ENCODE results near the gene MAP2K1. TPM values are rescaled to one million over a fixed set of nuclear protein-coding genes. Genes with fewer than 3 reads are reported as not detected.

The MAP2K1 gene
- total and polyA plus RNA-seq, 9 of the 15 experiments (the other 6 are each of a cell fraction or from before 2014, with no cell fraction given): 7.5 to 58.3 (median 30.0) TPM

DNA sequence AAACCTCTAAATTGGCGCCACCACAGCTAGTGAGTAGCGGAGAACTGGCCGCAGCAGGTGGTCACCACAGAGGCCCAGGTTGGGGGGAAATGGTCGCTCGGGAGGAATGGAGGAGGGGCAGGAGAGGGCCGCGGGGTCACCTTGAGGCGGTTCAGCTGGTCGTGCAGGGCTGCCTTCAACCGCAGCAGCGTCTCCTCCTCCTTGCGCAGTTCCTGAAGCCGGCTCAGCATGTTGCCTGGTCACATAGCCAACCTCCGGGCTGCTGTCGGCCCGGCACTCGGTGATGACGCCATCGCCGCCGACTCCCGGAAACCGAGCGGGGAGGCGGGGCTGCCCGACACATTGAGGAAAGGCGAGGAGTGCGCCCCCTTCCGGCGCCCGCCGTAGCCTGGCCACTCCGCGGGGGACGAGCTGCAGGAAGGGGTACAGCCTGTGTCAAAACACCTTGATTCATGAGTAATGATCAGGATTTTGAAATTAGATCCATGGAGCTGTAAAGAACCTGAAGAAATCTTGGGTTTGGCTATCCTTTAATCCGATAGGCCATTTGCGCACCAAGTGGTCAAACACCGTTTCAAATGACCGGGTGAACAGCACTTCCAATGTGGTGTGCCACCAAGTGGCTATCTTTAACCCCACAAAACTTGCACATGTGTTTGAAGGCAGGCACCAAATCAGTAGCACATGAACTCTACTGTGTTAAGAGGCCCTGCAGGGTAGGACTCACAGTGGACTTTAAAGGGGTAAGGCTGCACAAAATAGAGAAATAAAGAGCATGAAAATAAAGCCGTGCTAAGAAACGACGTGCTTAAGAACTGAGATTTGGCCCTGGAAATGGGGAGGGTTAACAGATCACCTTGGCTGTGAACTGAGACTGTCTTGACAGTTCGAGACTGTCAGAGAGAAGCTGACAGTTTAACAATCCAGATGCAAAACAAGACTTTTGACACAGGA is 111.1 kb downstream of the MAP2K1 start, which contains the start of gene SNAPC5 (continued):
- TF ChIP-seq, protein P1, sequence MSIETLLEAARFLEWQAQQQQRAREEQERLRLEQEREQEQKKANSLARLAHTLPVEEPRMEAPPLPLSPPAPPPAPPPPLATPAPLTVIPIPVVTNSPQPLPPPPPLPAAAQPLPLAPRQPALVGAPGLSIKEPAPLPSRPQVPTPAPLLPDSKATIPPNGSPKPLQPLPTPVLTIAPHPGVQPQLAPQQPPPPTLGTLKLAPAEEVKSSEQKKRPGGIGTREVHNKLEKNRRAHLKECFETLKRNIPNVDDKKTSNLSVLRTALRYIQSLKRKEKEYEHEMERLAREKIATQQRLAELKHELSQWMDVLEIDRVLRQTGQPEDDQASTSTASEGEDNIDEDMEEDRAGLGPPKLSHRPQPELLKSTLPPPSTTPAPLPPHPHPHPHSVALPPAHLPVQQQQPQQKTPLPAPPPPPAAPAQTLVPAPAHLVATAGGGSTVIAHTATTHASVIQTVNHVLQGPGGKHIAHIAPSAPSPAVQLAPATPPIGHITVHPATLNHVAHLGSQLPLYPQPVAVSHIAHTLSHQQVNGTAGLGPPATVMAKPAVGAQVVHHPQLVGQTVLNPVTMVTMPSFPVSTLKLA (conservative IDR thresholded peaks at IDR 0.05): peak; percentile 88 to 95
- peak; percentile 91 for TF ChIP-seq GABPB1 (CRISPR knock-in tag; IDR thresholded peaks at IDR 0.05)
- TF ChIP-seq ZNF134 (CRISPR knock-in tag; conservative IDR thresholded peaks at IDR 0.05): no peak
- TF ChIP-seq MCM7 (IDR thresholded peaks at IDR 0.05): no peak
- TF ChIP-seq RUNX1 (IDR thresholded peaks at IDR 0.05; ENCODE audit: low read depth): no peak
- no peak for TF ChIP-seq ZNF77 (CRISPR knock-in tag; IDR thresholded peaks at IDR 0.05)
- TF ChIP-seq ZNF175 (CRISPR knock-in tag; IDR thresholded peaks at IDR 0.05; ENCODE audit: low read depth): no peak
- no peak for TF ChIP-seq SLC30A9 (CRISPR knock-in tag; IDR thresholded peaks at IDR 0.05)
- TF ChIP-seq, protein P2, sequence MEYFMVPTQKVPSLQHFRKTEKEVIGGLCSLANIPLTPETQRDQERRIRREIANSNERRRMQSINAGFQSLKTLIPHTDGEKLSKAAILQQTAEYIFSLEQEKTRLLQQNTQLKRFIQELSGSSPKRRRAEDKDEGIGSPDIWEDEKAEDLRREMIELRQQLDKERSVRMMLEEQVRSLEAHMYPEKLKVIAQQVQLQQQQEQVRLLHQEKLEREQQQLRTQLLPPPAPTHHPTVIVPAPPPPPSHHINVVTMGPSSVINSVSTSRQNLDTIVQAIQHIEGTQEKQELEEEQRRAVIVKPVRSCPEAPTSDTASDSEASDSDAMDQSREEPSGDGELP (CRISPR knock-in tag; IDR thresholded peaks at IDR 0.05; ENCODE audit: borderline replicate concordance): peak; percentile 96
- TF ChIP-seq TAF15 (IDR thresholded peaks at IDR 0.05; ENCODE audit: low read depth, low read length): peak; percentile 79; the same call in 1 of the 2 replicates
- TF ChIP-seq STAG1 (CRISPR knock-in tag; IDR thresholded peaks at IDR 0.05; ENCODE audit: borderline replicate concordance): no peak
- TF ChIP-seq HMG20A (CRISPR knock-in tag; conservative IDR thresholded peaks at IDR 0.05): no peak
- TF ChIP-seq ELF2 (CRISPR knock-in tag; IDR thresholded peaks at IDR 0.05): peak; percentile 97
- TF ChIP-seq, protein P3, sequence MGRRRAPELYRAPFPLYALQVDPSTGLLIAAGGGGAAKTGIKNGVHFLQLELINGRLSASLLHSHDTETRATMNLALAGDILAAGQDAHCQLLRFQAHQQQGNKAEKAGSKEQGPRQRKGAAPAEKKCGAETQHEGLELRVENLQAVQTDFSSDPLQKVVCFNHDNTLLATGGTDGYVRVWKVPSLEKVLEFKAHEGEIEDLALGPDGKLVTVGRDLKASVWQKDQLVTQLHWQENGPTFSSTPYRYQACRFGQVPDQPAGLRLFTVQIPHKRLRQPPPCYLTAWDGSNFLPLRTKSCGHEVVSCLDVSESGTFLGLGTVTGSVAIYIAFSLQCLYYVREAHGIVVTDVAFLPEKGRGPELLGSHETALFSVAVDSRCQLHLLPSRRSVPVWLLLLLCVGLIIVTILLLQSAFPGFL (CRISPR knock-in tag; IDR thresholded peaks at IDR 0.05): 0 out of 2 replicates have a peak, but pooled peaks have one; percentile 76
- 0 out of 2 replicates have a peak, but pooled peaks have one; percentile 72 for TF ChIP-seq CAMTA2 (CRISPR knock-in tag; conservative IDR thresholded peaks at IDR 0.05)
- TF ChIP-seq, protein P4, sequence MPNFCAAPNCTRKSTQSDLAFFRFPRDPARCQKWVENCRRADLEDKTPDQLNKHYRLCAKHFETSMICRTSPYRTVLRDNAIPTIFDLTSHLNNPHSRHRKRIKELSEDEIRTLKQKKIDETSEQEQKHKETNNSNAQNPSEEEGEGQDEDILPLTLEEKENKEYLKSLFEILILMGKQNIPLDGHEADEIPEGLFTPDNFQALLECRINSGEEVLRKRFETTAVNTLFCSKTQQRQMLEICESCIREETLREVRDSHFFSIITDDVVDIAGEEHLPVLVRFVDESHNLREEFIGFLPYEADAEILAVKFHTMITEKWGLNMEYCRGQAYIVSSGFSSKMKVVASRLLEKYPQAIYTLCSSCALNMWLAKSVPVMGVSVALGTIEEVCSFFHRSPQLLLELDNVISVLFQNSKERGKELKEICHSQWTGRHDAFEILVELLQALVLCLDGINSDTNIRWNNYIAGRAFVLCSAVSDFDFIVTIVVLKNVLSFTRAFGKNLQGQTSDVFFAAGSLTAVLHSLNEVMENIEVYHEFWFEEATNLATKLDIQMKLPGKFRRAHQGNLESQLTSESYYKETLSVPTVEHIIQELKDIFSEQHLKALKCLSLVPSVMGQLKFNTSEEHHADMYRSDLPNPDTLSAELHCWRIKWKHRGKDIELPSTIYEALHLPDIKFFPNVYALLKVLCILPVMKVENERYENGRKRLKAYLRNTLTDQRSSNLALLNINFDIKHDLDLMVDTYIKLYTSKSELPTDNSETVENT (CRISPR knock-in tag; IDR thresholded peaks at IDR 0.05): no peak
- no peak for TF ChIP-seq SRSF7 (optimal IDR thresholded peaks at IDR 0.05; ENCODE audit: low read depth, low read length)
- TF ChIP-seq, protein P5, sequence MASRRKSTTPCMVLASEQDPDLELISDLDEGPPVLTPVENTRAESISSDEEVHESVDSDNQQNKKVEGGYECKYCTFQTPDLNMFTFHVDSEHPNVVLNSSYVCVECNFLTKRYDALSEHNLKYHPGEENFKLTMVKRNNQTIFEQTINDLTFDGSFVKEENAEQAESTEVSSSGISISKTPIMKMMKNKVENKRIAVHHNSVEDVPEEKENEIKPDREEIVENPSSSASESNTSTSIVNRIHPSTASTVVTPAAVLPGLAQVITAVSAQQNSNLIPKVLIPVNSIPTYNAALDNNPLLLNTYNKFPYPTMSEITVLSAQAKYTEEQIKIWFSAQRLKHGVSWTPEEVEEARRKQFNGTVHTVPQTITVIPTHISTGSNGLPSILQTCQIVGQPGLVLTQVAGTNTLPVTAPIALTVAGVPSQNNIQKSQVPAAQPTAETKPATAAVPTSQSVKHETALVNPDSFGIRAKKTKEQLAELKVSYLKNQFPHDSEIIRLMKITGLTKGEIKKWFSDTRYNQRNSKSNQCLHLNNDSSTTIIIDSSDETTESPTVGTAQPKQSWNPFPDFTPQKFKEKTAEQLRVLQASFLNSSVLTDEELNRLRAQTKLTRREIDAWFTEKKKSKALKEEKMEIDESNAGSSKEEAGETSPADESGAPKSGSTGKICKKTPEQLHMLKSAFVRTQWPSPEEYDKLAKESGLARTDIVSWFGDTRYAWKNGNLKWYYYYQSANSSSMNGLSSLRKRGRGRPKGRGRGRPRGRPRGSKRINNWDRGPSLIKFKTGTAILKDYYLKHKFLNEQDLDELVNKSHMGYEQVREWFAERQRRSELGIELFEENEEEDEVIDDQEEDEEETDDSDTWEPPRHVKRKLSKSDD (conservative IDR thresholded peaks at IDR 0.05; ENCODE audit: low read length): no peak; the same call in 1 of the 2 replicates
- no peak for TF ChIP-seq ZNF354B (CRISPR knock-in tag; IDR thresholded peaks at IDR 0.05)
